IMR-90 (cell line): ENCODE results near the gene KCNK15. TPM values are rescaled to one million over a fixed set of nuclear protein-coding genes. Genes with fewer than 3 reads are reported as not detected.

ENCODE experiments used
- ATAC-seq: fragments of 200-7000 bp; cut with Tn5 transposase; 2 replicates; pipeline ENCODE4 v1.9.1; 2020; ENCODE audit warnings: low read depth, mild to moderate bottlenecking, moderate library complexity
- BruUV-seq: library from RNA; stranded (reverse); fragments of 400-500 nt; replicated peaks from 2 replicates; lab custom pipeline; 2021; lab: Mats Ljungman, UMichigan
- CTCF ChIA-PET: fragments of 300-600 bp; formaldehyde crosslinking; extraction: SDS; loops from one replicate; lab custom pipeline; 2021; ENCODE audit warnings: antibody characterized with exemption; lab: Yijun Ruan, JAX
- POLR2A ChIA-PET: fragments of 300-600 bp; sonication (Branson Sonifier 250); formaldehyde crosslinking; loops from one replicate; lab custom pipeline; 2022; ENCODE audit warnings: antibody characterized with exemption; ENCODE audit not compliant: unreplicated experiment; lab: Charles Lee
- DNase-seq: peaks from one replicate; pipeline ENCODE4 v3.0.0; 2013
- H2AFZ ChIP-seq: replicated peaks from 2 replicates; pipeline ENCODE3; 2013; ENCODE audit warnings: low read length, mild to moderate bottlenecking; ENCODE audit not compliant: poor library complexity
- H2AK5ac ChIP-seq: 2 replicates; pipeline ENCODE4 v1.6.1; 2013; ENCODE audit warnings: low read depth, low read length, inconsistent platforms
- H2AK9ac ChIP-seq: replicated peaks from 2 replicates; pipeline ENCODE3; 2013; ENCODE audit warnings: mild to moderate bottlenecking, low read depth, low read length, moderate library complexity; ENCODE audit not compliant: poor library complexity
- H2BK120ac ChIP-seq: 2 replicates; pipeline ENCODE4 v1.6.1; 2013; ENCODE audit warnings: low read depth, low read length, inconsistent platforms
- H2BK15ac ChIP-seq: 3 replicates; pipeline ENCODE4 v1.6.1; 2013; ENCODE audit warnings: low read depth, low read length, inconsistent platforms
- H2BK20ac ChIP-seq: 2 replicates; pipeline ENCODE4 v1.6.1; 2013; ENCODE audit warnings: low read depth, mild to moderate bottlenecking, inconsistent platforms, low read length, moderate library complexity
- H2BK5ac ChIP-seq: 2 replicates; pipeline ENCODE4 v1.6.1; 2013; ENCODE audit warnings: mild to moderate bottlenecking, low read depth, low read length, inconsistent platforms; ENCODE audit not compliant: poor library complexity, severe bottlenecking
- H3K14ac ChIP-seq: replicated peaks from 2 replicates; pipeline ENCODE4 v1.6.1; 2013; ENCODE audit warnings: low read depth, low read length, inconsistent platforms
- H3K18ac ChIP-seq: 2 replicates; pipeline ENCODE4 v1.6.1; 2013; ENCODE audit warnings: low read depth, low read length, control low read depth
- H3K23ac ChIP-seq: 2 replicates; pipeline ENCODE4 v1.6.1; 2013; ENCODE audit warnings: low read depth, low read length, inconsistent platforms
- H3K27ac ChIP-seq: 2 replicates; pipeline ENCODE4 v1.5.1; 2013; ENCODE audit warnings: mild to moderate bottlenecking, control low read depth, low read length; ENCODE audit not compliant: insufficient read depth
- H3K27me3 ChIP-seq: 2 replicates; pipeline ENCODE4 v1.6.1; 2013; ENCODE audit warnings: low read length; ENCODE audit not compliant: control insufficient read depth, insufficient read depth
- H3K36me3 ChIP-seq: 2 replicates; pipeline ENCODE4 v1.6.1; 2013; ENCODE audit warnings: low read length, mixed read lengths; ENCODE audit not compliant: control insufficient read depth, insufficient read depth
- H3K4ac ChIP-seq: 2 replicates; pipeline ENCODE4 v1.6.1; 2013; ENCODE audit warnings: low read depth, low read length, inconsistent platforms
- H3K4me1 ChIP-seq: 2 replicates; pipeline ENCODE4 v1.6.1; 2013; ENCODE audit warnings: low read length, mixed read lengths; ENCODE audit not compliant: control insufficient read depth, insufficient read depth
- H3K4me2 ChIP-seq: 2 replicates; pipeline ENCODE4 v1.6.1; 2013; ENCODE audit warnings: low read depth, mild to moderate bottlenecking, control low read depth, low read length, moderate library complexity
- H3K4me3 ChIP-seq: 2 replicates; pipeline ENCODE4 v1.5.1; 2013; ENCODE audit warnings: low read depth, mild to moderate bottlenecking, control low read depth, low read length, moderate library complexity; ENCODE audit not compliant: insufficient read depth
- H3K56ac ChIP-seq: 2 replicates; pipeline ENCODE4 v1.6.1; 2013; ENCODE audit warnings: low read length, inconsistent platforms; ENCODE audit not compliant: insufficient read depth; ENCODE audit errors: extremely low read depth
- H3K79me1 ChIP-seq, 2 experiments: 2 replicates each; pipeline ENCODE4 v1.6.1; 2013; ENCODE audit warnings: low read length in 2 of 2, inconsistent platforms in 1 of 2, low read depth in 1 of 2
- H3K9ac ChIP-seq: 2 replicates; pipeline ENCODE4 v1.6.1; 2013; ENCODE audit warnings: low read depth, low read length, control low read depth
- H3K9me1 ChIP-seq: 2 replicates; pipeline ENCODE4 v1.6.1; 2013; ENCODE audit warnings: low read length, inconsistent platforms; ENCODE audit not compliant: insufficient read depth
- H3K9me3 ChIP-seq: 2 replicates; pipeline ENCODE4 v1.6.1; 2013; ENCODE audit warnings: low read length; ENCODE audit not compliant: control insufficient read depth, insufficient read depth
- H4K20me1 ChIP-seq: 2 replicates; pipeline ENCODE4 v1.6.1; 2013; ENCODE audit warnings: low read length, inconsistent platforms; ENCODE audit not compliant: insufficient read depth
- H4K5ac ChIP-seq: 2 replicates; pipeline ENCODE4 v1.6.1; 2013; ENCODE audit warnings: mild to moderate bottlenecking, low read depth, low read length, control low read depth
- H4K8ac ChIP-seq, 2 experiments: 2 replicates each; pipeline ENCODE4 v1.6.1; 2013; ENCODE audit warnings: low read depth in 2 of 2, low read length in 2 of 2, control low read depth in 1 of 2, inconsistent platforms in 1 of 2
- H4K91ac ChIP-seq: 2 replicates; pipeline ENCODE4 v1.6.1; 2013; ENCODE audit warnings: low read depth, low read length, inconsistent platforms; ENCODE audit not compliant: insufficient read depth
- CEBPB ChIP-seq: IDR thresholded peaks from 2 replicates; pipeline ENCODE4 v1.6.1; 2012; ENCODE audit warnings: low read depth, low read length, improper control_type of control experiment
- CHD1 ChIP-seq: IDR thresholded peaks from 2 replicates; pipeline ENCODE4 v1.6.1; 2012; ENCODE audit warnings: low read depth, low read length, improper control_type of control experiment
- FOS ChIP-seq: fragments of 150-350 bp; IDR thresholded peaks from 2 replicates; pipeline ENCODE4 v1.6.1; 2016; ENCODE audit warnings: low read depth, low read length
- MAFK ChIP-seq: IDR thresholded peaks from 2 replicates; pipeline ENCODE4 v1.6.1; 2012; ENCODE audit warnings: low read depth, low read length, improper control_type of control experiment
- MAZ ChIP-seq: IDR thresholded peaks from 2 replicates; pipeline ENCODE4 v1.6.1; 2012; ENCODE audit warnings: low read depth, mild to moderate bottlenecking, low read length, improper control_type of control experiment, moderate library complexity, borderline replicate concordance
- MXI1 ChIP-seq: IDR thresholded peaks from 2 replicates; pipeline ENCODE4 v1.6.1; 2012; ENCODE audit warnings: low read depth, mild to moderate bottlenecking, low read length, moderate library complexity, borderline replicate concordance
- NFE2L2 ChIP-seq: fragments of 150-350 bp; IDR thresholded peaks from 2 replicates; pipeline ENCODE4 v1.6.1; 2016; ENCODE audit warnings: low read depth, mild to moderate bottlenecking, low read length
- POLR2A ChIP-seq: IDR thresholded peaks from 2 replicates; pipeline ENCODE4 v1.6.1; 2012; ENCODE audit warnings: mild to moderate bottlenecking, low read depth, low read length
- RAD21 ChIP-seq: IDR thresholded peaks from 2 replicates; pipeline ENCODE4 v1.6.1; 2012; ENCODE audit warnings: low read length, improper control_type of control experiment
- RCOR1 ChIP-seq: IDR thresholded peaks from 2 replicates; pipeline ENCODE4 v1.6.1; 2012; ENCODE audit warnings: mild to moderate bottlenecking, low read length, improper control_type of control experiment; ENCODE audit not compliant: insufficient replicate concordance
- RFX5 ChIP-seq: IDR thresholded peaks from 2 replicates; pipeline ENCODE4 v1.8.0; 2012; ENCODE audit warnings: low read depth, mild to moderate bottlenecking, low read length, moderate library complexity
- SMC3 ChIP-seq: fragments of 150-350 bp; IDR thresholded peaks from 2 replicates; pipeline ENCODE4 v1.6.1; 2016; ENCODE audit warnings: low read depth, mild to moderate bottlenecking, antibody characterized with exemption, low read length, moderate library complexity
- USF2 ChIP-seq: fragments of 150-350 bp; IDR thresholded peaks from 2 replicates; pipeline ENCODE4 v1.6.1; 2017; ENCODE audit warnings: mild to moderate bottlenecking, antibody characterized with exemption, low read length, low read depth
- WGBS, 2 experiments: methylation state at CpG; one replicate each; pipeline versions ENCODE4 v1.1.5 to v1.1.7; 2013; ENCODE audit warnings: missing lambda C conversion rate in 2 of 2; ENCODE audit not compliant: insufficient read length in 1 of 2; ENCODE audit errors: extremely low coverage in 2 of 2; 5-methylcytosine and 5-hydroxymethylcytosine counted together
- dilution Hi-C: fragments of 300-500 bp; cut with HindIII; formaldehyde crosslinking; loops from one replicate; pipeline ENCODE4 v1.14.3; 2018; ENCODE audit warnings: low sequenced_read_pairs; ENCODE audit not compliant: unreplicated experiment
- in situ Hi-C: fragments of 300-500 bp; cut with MboI; formaldehyde crosslinking; loops from 3 replicates; pipeline ENCODE4 v1.14.3; 2019; ENCODE audit warnings: low sequenced_read_pairs, inconsistent platforms, mixed read lengths
- intact Hi-C: fragments of 100-400 bp; cut with micrococcal nuclease; formaldehyde crosslinking; loops from 2 replicates; pipeline ENCODE4 v1.10.0; 2022
- polyA plus RNA-seq, 3 experiments: library from polyadenylated mRNA; depleted of rRNA; stranded (reverse); fragments of >200 nt; gene quantifications; 2 replicates each; pipeline ENCODE4 v1.2.3, GENCODE V29; 2012; ENCODE audit warnings: low replicate concordance in 1 of 3
- total RNA-seq: library from RNA; depleted of rRNA; stranded (reverse); fragments of >200 nt; gene quantifications from 2 replicates; pipeline ENCODE4 v1.2.3, GENCODE V29; 2012
- TF ChIP-seq, protein P1 (sequence below): conservative IDR thresholded peaks from 2 replicates; pipeline ENCODE4 v1.5.1; 2012; ENCODE audit warnings: mild to moderate bottlenecking, low read depth, low read length, improper control_type of control experiment
- TF ChIP-seq, protein P2 (sequence below): fragments of 150-350 bp; IDR thresholded peaks from 2 replicates; pipeline ENCODE4 v1.6.1; 2016; ENCODE audit warnings: low read depth, mild to moderate bottlenecking, low read length, moderate library complexity, borderline replicate concordance

The KCNK15 gene
- total and polyA plus RNA-seq, 2 of the 4 experiments (the other 2 are of a cell fraction): not detected

DNA sequence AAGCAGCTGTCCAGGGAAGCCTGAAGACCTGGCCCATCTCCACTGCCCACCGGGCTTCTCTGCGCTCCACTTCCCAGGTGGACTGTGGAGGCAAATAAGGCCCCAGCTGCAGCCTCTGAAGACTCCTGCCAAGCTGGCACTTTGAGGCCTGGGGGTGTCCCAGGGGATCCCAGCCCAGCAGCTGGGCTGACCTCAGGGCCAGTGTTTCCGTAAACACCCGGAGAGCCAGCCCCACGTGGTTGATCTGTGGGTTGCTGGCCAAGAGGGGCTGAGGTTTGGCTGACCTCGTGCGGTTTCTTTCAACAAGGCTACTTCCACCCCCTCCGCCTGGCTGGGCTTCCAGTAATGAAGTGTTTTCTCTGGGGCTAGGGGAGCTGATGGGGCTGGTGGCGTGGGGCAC is 42.9 kb upstream of the KCNK15 start:
- ATAC-seq (peak; percentile 73), DNase-seq (peak; percentile 91)
- Histone ChIP-seq H3K79me1 (no peaks in the 10 kb centered on the region), H3K23ac (no peak overlapping the region), H3K4me3 (no peak overlapping the region), H3K56ac (no peak overlapping the region), H3K18ac (peak overlapping the region; percentile 75), H3K9me3 (no peaks in the 10 kb centered on the region), H4K91ac (peak overlapping the region; percentile 15; the same call in 1 of the 2 replicates), H4K20me1 (no peaks in the 10 kb centered on the region), H2AFZ (peak overlapping the region; percentile 56), H3K14ac (0 out of 2 replicates have a peak overlapping the region, but pooled peaks have one; percentile 1), H2BK120ac (peak overlapping the region; percentile 20; the same call in 1 of the 2 replicates), H3K9ac (no peak overlapping the region), H3K36me3 (no peaks in the 10 kb centered on the region), H3K27me3 (peaks cover 3% of the 10 kb centered on the region; the same call in 1 of the 2 replicates), H2AK9ac (peak overlapping the region; percentile 93), H2BK5ac (no peak overlapping the region), H2AK5ac (peak overlapping the region; percentile 72), H3K27ac (peak overlapping the region; percentile 24; the same call in 1 of the 2 replicates), H2BK20ac (0 out of 2 replicates have a peak overlapping the region, but pooled peaks have one; percentile 21), H2BK15ac (peak overlapping the region; percentile 27; the same call in 2 of the 3 replicates), H3K4me2 (peak overlapping the region; percentile 37; the same call in 1 of the 2 replicates), H3K4me1 (peaks cover 45% of the 10 kb centered on the region), H3K4ac (no peak overlapping the region; the same call in 1 of the 2 replicates), H4K8ac (peak overlapping the region in 1 of 2 experiments; percentile 30; a peak in 1 of 4 replicates), H4K5ac (peak overlapping the region; percentile 43; the same call in 1 of the 2 replicates), H3K9me1 (peaks cover 8% of the 10 kb centered on the region; the same call in 1 of the 2 replicates)
- dilution Hi-C loops (no loop called here), in situ Hi-C loops (no loop called here), intact Hi-C loops (no loop called here)
- no TSS peak for BruUV-seq
- ChIA-PET CTCF (interaction anchor here (0.7 to 3.8 kb wide), 5 partner anchors 9 to 32 kb away, joined by 3 to 12 read pairs (median 3); no protein-coding TSS in a partner anchor), POLR2A (no interaction called here)
- 8% methylated on average over 2 of the region's 9 CpGs; no CpG with 5 or more reads in 1 of the 2 experiments for WGBS, 2 experiments
- TF ChIP-seq MAZ: peak; percentile 59; the same call in 1 of the 2 replicates
- TF ChIP-seq RCOR1: peak; percentile 83
- peak; percentile 46; the same call in 1 of the 2 replicates for TF ChIP-seq MXI1
- TF ChIP-seq FOS: no peak
- TF ChIP-seq MAFK: no peak
- TF ChIP-seq USF2: peak; percentile 88
- TF ChIP-seq SMC3: no peak
- TF ChIP-seq CHD1: no peak
- TF ChIP-seq, protein P1, sequence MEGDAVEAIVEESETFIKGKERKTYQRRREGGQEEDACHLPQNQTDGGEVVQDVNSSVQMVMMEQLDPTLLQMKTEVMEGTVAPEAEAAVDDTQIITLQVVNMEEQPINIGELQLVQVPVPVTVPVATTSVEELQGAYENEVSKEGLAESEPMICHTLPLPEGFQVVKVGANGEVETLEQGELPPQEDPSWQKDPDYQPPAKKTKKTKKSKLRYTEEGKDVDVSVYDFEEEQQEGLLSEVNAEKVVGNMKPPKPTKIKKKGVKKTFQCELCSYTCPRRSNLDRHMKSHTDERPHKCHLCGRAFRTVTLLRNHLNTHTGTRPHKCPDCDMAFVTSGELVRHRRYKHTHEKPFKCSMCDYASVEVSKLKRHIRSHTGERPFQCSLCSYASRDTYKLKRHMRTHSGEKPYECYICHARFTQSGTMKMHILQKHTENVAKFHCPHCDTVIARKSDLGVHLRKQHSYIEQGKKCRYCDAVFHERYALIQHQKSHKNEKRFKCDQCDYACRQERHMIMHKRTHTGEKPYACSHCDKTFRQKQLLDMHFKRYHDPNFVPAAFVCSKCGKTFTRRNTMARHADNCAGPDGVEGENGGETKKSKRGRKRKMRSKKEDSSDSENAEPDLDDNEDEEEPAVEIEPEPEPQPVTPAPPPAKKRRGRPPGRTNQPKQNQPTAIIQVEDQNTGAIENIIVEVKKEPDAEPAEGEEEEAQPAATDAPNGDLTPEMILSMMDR: no peak
- no peak for TF ChIP-seq POLR2A
- TF ChIP-seq RFX5: no peak
- TF ChIP-seq CEBPB: no peak
- no peak; the same call in 1 of the 2 replicates for TF ChIP-seq RAD21
- TF ChIP-seq, protein P2, sequence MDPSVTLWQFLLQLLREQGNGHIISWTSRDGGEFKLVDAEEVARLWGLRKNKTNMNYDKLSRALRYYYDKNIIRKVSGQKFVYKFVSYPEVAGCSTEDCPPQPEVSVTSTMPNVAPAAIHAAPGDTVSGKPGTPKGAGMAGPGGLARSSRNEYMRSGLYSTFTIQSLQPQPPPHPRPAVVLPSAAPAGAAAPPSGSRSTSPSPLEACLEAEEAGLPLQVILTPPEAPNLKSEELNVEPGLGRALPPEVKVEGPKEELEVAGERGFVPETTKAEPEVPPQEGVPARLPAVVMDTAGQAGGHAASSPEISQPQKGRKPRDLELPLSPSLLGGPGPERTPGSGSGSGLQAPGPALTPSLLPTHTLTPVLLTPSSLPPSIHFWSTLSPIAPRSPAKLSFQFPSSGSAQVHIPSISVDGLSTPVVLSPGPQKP: no peak
- TF ChIP-seq NFE2L2: no peak
